H54 (cell line): Measurements from ENCODE around the gene ABCC1.
"Not testable (repeated sequence)": the region's sequence is repeated elsewhere in the genome, so short reads cannot be mapped to it uniquely, and the experiment has no call there.

Experiments used
- DNase-seq: peaks from one replicate; pipeline ENCODE4 v3.0.0; 2011; ENCODE audit warnings: low spot score, mixed read lengths; ENCODE audit not compliant: insufficient read length
- FAIRE-seq: peaks from 3 replicates; lab custom pipeline; 2011; peaks lifted over from hg19 to GRCh38; lab: Jason Lieb, UNC
- POLR2A ChIP-seq: IDR thresholded peaks from 2 replicates; pipeline ENCODE4 v1.6.1; 2011; ENCODE audit warnings: low read depth, mild to moderate bottlenecking, low read length

The ABCC1 gene

DNA sequence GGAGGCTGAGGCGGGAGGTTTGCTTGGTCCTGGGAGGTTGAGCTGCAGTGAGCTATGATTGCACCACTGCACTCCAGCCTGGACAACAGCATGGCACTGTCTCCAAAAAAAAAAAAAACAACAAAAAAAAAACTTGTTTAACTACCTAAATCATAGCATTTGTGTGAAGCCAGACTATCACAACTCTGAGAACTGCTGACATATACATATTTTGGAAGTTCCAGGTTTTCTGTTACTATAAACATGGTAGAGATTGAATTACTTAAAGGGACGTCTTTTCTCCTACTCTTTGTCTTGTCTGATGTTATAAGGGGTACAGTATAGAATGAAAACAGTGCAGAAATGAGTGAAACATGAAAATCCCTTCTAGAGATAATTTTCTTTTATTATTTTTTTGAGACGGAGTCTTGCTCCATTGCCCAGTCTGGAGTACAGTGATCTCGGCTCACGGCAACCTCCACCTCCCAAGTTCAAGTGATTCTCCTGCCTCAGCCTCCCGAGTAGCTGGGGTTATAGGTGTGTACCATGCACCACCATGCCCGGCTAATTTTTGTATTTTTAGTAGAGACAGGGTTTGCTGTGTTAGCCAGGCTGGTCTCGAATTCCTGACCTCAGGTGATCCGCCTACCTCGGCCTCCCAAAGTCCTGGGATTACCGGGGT lies 18.4 kb downstream of the ABCC1 start:
- FAIRE-seq (no peak), DNase-seq (no peak)
- no peak for TF ChIP-seq POLR2A

DNA sequence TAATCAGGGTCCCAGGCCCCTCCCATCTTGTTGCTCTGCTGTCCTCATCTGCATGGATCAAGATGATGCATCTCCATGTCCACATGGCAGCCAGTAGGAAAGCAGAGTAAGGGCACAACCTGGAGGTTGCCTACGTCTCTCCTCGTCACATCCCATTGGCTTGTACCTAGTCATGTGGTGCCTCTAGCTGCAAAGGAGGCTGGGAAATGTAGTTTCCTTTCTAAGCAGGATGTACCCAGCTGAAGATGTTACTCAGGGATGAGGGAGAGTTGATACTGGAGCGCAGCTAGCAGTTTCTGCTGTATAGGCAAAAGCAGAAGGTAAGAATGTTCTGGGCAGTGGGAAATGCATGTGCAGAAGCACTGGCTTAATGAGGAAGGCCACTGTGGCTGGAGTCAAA lies 20.8 kb downstream of the ABCC1 start:
- DNase-seq (no peak), FAIRE-seq (no peak)
- TF ChIP-seq POLR2A, result no peak

DNA sequence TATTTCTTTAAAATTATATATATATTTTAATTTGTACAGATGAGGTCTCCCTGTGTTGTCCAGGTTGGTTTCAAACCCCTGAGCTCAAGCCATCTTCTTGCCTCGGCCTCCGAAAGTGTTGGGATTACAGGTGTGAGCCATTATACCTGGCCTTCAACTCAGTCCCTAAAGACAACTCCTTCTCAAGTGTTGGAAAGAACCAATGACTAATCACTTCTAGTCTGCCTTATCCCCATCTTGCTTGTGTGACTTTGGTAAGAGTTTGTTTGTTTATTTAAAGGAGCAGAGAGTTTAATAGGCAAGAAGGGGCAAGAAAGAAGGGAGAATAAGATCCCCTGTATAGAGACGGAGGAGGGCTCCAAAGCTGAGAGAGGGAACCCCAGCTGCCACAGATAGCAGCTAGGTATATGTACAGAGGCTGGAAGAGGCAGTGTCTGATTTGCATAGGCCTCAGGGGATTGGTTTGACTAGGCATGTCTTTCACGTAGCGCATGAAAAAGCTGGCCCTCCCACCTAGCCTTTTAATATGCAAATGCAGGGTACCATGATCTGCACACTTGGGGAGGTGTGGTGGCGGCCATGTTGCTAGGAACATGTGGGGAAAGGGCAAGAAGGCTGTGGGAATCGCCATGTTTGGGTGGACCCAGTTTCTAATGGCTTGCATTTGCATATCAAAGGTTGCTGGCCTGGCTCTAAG lies 21.5 kb downstream of the ABCC1 start:
- FAIRE-seq, result no peak
- DNase-seq, result no peak
- TF ChIP-seq POLR2A, result no peak

GRCh38 chr16:15971440-15971815 lies 22.0 kb downstream of the ABCC1 start:
- no peak for TF ChIP-seq POLR2A
- DNase-seq (no peak), FAIRE-seq (no peak)

GRCh38 chr16:15972046-15972868 lies 22.8 kb downstream of the ABCC1 start:
- FAIRE-seq (no peak), DNase-seq (no peak)
- TF ChIP-seq POLR2A, result no peak

- FAIRE-seq, result no peak
- no peak for DNase-seq
- TF ChIP-seq POLR2A, result no peak
Measured at GRCh38 chr16:15973421-15973820, 24.0 kb downstream of the ABCC1 start.

DNA sequence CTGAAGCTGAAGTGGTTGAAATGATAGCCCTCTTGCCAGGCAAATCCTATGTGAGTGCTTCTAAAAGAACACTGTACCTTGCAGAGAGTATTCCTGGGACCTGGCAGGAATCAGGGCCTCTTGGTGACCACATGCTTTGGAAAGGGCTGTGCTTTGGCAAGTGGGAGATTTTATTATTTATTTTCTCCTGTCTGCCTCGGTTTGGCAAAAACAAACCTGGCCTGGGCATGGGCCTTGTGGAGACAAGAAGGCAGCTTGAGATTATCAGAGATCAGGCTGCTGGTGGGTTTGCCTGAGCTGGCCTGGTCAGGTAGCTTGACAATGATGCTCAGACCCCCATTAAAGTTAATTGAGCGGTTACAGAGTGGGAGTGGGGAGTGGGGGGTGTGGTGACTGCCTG lies 24.6 kb downstream of the ABCC1 start:
- no peak for DNase-seq
- FAIRE-seq, result no peak
- no peak for TF ChIP-seq POLR2A

DNA sequence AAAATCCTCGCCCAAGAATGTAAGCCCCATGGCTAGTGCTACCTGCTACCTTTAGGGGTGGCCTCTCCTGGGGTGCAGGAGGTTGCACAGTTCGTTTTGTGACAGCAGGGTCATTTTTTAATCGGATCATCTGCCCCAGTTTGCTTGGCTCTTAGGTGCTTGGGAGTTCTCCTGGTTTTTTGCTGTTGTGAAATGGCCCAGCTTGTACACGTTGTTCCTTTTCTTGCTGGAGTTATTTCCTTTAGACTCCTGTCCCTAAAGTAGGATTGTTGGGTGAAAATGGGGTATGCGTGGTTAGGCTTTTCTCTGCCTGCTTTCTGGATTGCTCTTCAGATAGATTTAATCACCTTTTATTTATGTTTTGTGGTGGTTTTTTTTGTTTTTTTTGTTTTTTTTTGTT lies 25.8 kb downstream of the ABCC1 start:
- FAIRE-seq (no peak), DNase-seq (no peak)
- TF ChIP-seq POLR2A, result no peak

DNA sequence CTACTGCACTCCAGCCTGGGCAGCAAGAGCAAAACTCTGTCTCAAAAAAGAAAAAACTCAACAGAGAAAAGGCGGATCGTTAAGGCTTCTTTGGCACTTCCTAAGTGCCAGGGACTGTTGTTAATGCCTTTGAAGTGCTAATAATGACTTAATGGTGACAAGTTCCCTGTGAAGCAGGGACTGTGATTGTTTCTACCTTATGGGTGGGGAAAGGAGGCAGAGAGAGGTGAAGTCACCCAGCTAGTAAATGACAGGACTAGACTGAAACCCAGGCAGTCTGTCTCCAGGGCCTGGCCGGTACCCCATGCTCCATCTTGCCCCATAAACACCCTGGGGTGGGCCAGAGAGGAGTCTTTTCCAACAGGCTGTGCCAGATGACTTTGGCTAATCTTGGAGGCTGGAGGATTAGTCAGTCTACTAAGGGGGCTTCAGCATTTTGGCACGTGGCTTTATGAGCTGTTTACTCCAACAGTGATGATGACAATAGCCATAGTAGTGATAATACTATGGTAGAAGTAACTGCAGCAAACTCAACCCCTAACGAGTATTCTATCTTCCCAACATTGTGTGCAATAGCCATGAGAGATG lies 26.9 kb downstream of the ABCC1 start:
- DNase-seq, result no peak
- TF ChIP-seq POLR2A, result no peak
- no peak for FAIRE-seq

- no peak for FAIRE-seq
- DNase-seq, result no peak
- TF ChIP-seq POLR2A, result no peak
Measured at GRCh38 chr16:15976929-15977637, 27.7 kb downstream of the ABCC1 start.

GRCh38 chr16:15979801-15980200 lies 30.4 kb downstream of the ABCC1 start:
- DNase-seq (no peak), FAIRE-seq (no peak)
- no peak for TF ChIP-seq POLR2A

DNA sequence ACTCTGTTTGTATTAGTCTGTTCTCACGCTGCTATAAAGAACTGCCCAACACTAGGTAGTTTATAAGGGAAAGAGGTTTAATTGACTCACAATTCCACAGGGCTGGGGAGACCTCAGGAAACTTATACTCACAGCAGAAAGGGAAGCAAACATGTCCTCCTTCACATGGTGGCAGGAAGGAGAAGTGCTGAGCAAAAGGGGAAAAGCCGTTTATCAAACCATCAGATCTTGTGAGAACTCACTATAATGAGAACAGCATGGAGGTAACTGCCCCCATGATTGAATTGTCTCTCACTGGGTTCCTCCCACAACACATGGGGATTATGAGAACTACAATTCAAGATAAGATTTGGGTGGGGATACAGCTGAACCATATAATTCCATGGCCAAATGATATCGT lies 30.9 kb downstream of the ABCC1 start:
- FAIRE-seq (no peak), DNase-seq (no peak)
- TF ChIP-seq POLR2A, result no peak

- FAIRE-seq (no peak), DNase-seq (no peak)
- no peak for TF ChIP-seq POLR2A
Measured at GRCh38 chr16:15981382-15981781, 32.0 kb downstream of the ABCC1 start.

GRCh38 chr16:15982194-15982915 lies 32.9 kb downstream of the ABCC1 start:
- not testable (repeated sequence) for DNase-seq, FAIRE-seq
